Ammon's horn (tissue), 1 donor: ENCODE results near the gene CSGALNACT2.

Source experiments
- DNase-seq: peaks from one replicate; pipeline ENCODE4 v3.0.0-alpha.2; 2016; ENCODE audit warnings: low spot score

The CSGALNACT2 gene

GRCh38 chr10:43229208-43230061 lies 91.2 kb downstream of the CSGALNACT2 start:
- no peak for DNase-seq

GRCh38 chr10:43230101-43230908 lies 92.1 kb downstream of the CSGALNACT2 start:
- DNase-seq = no peak

- no peak for DNase-seq
Measured at GRCh38 chr10:43230909-43231522, 92.8 kb downstream of the CSGALNACT2 start.

DNA sequence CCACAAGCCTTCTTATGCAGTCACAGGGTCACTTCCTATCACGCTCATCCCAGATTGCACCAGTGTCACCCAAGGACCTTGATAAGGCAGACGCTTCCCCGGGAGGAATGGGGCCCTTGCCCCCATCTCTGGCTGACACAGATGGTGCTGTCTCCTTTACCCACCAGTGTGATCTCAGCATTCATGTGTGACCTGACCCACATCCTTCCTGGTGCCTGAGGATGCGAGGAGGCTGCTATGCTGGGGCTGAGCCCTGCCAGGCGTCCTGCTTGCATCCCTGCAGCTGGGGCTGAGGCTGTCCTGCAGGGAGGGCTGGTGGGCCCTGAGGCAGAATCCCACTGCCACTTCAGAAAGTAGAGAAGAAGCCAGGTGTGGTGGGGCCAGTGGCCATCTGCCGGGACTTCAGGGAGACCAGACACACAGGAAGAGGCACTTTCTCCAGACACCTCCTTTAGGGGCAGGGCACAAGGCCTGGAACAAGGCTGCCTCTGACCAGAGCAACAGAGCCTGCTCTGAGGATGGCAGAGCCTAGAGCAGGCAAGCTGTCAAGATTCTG lies 93.4 kb downstream of the CSGALNACT2 start:
- no peak for DNase-seq

GRCh38 chr10:43233601-43234430 lies 95.6 kb downstream of the CSGALNACT2 start:
- DNase-seq = no peak

DNA sequence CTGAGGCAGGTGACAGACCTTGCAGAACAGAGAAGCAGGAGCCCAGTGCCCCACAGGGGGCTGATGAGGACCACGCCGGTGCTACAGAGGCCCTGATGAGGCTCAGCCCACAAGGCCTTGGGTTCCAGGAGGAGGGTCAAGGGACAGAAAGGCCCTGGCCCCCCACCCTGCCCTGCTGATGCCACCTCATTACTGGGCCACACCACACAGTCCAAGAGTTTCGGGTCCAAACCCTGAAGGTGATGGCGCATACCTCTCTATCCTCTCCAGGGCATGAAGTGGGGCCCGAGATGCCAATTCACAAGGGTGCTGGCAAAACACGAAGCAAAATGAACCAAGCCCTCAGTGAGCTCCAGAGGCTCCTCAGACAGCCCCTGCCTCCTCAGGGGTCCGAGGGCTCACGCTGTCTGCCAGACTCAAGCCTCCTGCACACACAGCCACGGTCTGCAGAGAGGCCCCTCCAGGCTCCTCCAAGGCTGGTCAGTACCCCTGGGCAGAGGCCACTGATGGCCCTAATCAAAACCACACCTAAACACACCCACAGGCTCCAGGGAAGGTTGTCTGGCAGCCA lies 96.3 kb downstream of the CSGALNACT2 start:
- DNase-seq = no peak
